Activated T-cell treated with anti-CD3 and anti-CD28 coated beads for 1 hour (primary cell): ENCODE data around the gene KCP.

Experiments used
- DNase-seq: peaks from one replicate; pipeline ENCODE4 v3.0.0-alpha.2; 2020; ENCODE audit warnings: low read depth

The KCP gene

DNA sequence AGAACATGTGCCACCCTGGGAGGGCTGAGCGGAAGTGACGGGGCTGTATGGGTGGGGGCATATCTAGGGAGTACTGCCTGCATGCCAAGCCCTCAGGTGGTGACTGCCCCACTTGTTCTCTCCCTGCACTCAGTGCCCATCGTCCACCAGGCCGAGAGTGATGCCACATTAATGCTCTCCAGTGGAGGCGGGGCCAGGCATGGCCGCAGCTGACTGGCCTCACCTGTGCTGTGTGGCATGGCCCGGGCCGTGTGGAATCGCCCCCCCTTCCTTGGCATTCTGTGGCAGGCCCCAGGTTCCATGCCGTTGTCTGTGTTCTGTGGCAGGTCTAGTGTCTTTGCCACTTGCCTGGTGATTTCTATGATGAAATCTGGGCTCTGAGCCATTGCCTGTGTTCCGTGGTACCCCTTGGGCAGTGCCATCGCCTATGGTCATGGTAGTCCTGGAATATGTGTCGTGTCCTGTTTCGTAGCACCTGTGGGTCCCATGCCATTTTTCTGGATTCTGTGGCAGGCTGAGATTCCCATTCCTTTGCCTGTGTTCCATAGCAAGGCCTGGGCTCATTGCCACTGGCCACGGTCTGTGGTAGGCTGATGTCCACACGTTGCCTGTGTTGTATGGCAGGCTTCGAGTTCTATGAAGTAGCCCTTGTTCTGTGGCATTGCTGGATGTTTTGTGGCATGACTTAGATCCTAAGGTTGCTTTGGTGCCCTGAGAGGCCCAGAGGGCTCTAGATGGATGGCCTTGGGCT, 71.4 kb downstream of the KCP start:
- no peak for DNase-seq

GRCh38 chr7:128838109-128838779, 72.3 kb downstream of the KCP start:
- DNase-seq = no peak

DNA sequence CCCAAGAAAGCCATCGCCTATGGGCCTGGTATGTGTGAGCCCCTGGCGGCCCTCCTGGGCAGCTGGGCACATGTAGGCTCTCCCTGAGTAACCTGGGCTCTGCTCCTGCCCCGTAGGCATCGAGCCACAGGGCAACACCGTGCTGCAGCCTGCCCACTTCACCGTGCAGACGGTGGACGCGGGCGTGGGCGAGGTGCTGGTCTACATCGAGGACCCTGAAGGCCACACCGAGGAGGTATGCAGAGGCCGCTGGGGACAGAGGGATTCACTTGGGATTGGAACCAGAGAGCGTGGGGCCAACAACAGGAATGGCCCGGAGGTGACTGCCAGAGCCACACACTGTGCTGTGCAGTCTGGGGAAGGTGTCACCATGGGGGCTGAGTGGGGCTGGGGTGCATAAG, 73.0 kb downstream of the KCP start:
- no peak for DNase-seq

GRCh38 chr7:128836729-128837348, 73.7 kb downstream of the KCP start:
- DNase-seq = no peak

- DNase-seq = no peak
Observed at GRCh38 chr7:128835790-128836641, 74.5 kb downstream of the KCP start.

DNA sequence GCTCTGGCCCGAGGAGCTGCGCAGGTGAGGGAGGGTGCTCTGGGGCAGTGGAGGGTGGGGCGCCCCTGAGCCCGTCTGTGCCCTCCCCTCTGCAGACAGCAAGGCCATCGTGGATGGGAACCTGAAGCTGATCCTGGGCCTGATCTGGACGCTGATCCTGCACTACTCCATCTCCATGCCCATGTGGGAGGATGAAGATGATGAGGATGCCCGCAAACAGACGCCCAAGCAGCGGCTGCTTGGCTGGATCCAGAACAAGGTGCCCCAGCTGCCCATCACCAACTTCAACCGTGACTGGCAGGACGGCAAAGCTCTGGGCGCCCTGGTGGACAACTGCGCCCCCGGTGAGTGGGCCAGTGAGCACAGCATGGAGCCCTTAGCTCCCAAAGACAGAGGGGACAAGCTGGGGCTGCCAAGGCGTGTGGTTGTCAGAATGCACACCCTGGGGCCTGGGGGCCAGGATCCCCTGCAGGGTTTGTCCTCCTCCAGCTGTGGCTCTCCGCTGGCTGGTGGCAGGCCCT, 75.2 kb downstream of the KCP start:
- no peak for DNase-seq

GRCh38 chr7:128833946-128834325, 76.6 kb downstream of the KCP start:
- no peak for DNase-seq

DNA sequence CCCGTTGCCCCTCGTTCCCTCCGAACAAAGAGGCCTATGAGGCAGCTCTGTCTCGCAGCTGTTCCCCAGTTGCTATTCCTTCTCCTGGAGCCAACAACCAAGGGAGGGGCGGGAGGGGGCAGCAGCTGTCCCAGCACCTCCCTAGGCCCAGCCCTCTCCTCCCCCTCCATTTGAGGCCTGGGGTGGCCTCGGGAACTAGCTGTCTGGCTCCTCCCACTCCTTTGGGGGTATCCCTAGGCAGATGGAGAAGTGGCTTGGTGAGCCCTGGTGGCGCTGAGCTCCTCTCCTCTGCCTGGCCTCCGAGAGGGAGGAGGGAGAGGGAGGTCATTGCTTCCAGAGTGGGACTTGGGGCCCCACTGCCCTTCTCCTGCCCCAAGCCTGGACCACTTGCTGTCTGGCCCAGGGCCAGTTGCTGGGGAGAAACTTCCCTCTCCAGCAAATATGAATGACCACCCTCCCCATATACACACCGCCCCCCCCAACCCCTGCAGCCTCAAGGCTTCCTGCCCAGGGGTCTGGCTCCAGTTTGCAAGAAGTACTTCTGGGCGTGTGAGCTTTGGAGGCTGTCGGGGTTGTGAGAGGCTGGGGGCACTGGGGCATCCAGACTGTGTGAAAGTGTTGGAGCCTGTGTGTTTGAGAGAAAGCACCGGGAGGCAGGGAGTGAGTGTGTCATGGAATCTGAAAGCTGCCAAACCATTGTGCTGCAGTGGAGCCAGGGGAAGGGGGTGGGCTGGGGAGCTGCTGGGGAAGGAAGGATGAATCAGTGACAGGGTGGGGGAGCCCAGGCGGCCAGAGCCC, 77.2 kb downstream of the KCP start:
- no peak for DNase-seq

DNA sequence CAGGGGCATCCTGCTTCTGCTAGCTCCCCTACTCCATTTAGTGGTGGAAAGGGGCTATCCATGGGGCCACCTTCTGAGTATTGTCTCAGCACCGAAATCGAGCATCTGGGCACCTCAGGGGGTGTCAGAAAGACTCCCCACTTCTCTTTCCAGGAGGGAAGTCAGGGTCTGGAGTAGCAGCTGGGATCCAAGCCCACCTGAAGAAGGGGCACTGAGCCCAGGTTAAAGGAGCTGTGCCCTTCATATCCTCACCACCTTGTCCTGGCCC, 77.7 kb downstream of the KCP start:
- no peak for DNase-seq

- DNase-seq = no peak
Observed at GRCh38 chr7:128831994-128832879, 78.3 kb downstream of the KCP start.

GRCh38 chr7:128831178-128831993, 79.1 kb downstream of the KCP start:
- no peak for DNase-seq

- peak; percentile 7 for DNase-seq
Observed at GRCh38 chr7:128830231-128831177, 80.0 kb downstream of the KCP start, which contains the start of gene FLNC. Gene FLNC (plus strand): TSS chr7:128830406. CDS start chr7:128830638, 232 bp downstream.

- DNase-seq = no peak
Observed at GRCh38 chr7:128829391-128830166, 80.9 kb downstream of the KCP start.

- DNase-seq = no peak
Observed at GRCh38 chr7:128827971-128828711, 82.4 kb downstream of the KCP start.

DNA sequence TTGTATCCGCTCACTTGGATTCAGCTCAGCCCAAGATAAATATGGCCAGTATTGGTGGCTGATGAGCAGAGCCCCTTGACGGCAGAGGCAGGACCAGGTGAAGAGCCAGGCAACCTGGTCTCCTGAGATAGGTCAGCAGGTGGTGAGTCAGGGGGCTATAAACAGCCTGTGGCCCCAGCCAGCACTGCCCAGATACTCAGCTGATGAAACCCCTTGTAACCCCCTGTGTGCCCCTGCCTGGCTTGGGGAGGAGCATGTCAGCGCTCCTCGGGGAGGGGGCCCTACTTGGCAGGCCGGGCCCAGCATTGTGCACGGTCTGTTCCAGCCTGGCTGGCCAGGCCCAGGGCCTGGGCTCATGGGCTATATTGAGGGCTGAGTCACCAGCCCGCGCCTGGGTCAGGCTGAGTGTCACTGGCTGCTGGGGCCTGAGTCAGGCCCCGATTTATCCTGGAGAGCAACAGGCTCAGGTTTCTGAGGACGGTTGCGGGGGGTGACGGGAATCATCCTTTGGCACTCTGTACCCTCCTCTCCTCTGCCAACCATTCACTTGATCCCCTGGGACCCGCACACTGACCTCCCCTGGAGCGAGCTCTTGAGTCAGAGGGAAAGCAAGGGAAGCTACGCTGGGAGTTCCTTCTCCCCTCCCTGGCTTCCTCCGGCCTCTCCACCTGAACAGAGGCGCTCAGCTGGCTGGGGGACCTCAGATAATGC, 83.1 kb downstream of the KCP start:
- no peak for DNase-seq

GRCh38 chr7:128826916-128827247, 83.6 kb downstream of the KCP start:
- DNase-seq = no peak
